ENCODE results near the gene CCDC106.

DNA sequence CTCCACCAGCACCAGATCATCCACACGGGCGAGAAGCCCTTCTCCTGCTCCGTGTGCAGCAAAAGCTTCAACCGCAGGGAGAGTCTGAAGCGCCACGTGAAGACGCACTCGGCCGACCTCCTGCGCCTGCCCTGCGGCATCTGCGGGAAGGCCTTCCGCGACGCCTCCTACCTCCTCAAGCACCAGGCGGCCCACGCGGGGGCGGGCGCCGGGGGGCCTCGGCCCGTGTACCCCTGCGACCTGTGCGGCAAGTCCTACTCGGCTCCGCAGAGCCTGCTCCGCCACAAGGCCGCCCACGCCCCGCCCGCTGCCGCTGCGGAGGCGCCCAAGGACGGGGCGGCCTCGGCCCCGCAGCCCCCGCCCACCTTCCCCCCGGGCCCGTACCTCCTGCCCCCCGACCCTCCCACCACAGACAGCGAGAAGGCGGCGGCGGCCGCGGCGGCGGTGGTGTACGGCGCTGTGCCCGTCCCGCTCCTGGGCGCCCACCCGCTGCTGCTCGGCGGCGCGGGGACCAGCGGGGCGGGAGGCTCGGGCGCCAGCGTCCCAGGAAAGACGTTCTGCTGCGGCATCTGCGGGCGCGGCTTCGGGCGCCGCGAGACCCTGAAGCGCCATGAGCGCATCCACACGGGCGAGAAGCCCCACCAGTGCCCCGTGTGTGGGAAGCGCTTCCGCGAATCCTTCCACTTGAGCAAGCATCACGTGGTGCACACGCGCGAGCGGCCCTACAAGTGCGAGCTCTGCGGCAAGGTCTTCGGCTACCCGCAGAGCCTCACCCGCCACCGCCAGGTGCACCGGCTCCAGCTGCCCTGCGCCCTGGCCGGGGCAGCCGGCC is 33.1 kb upstream of the CCDC106 start:
- TF ChIP-seq FOXJ3 (CRISPR knock-in tag; IDR thresholded peaks at IDR 0.05; ENCODE audit: borderline replicate concordance) (no peak), SP1 (CRISPR knock-in tag; conservative IDR thresholded peaks at IDR 0.05) (no peak), KAT7 (CRISPR knock-in tag; IDR thresholded peaks at IDR 0.05; ENCODE audit: borderline replicate concordance) (no peak), SMAD3 (CRISPR knock-in tag; IDR thresholded peaks at IDR 0.05; ENCODE audit: borderline replicate concordance) (no peak), ATF1 (CRISPR knock-in tag; IDR thresholded peaks at IDR 0.05) (no peak), ZNF317 (CRISPR knock-in tag; IDR thresholded peaks at IDR 0.05; ENCODE audit: borderline replicate concordance, low read depth) (no peak)
- TF ChIP-seq, protein P1, sequence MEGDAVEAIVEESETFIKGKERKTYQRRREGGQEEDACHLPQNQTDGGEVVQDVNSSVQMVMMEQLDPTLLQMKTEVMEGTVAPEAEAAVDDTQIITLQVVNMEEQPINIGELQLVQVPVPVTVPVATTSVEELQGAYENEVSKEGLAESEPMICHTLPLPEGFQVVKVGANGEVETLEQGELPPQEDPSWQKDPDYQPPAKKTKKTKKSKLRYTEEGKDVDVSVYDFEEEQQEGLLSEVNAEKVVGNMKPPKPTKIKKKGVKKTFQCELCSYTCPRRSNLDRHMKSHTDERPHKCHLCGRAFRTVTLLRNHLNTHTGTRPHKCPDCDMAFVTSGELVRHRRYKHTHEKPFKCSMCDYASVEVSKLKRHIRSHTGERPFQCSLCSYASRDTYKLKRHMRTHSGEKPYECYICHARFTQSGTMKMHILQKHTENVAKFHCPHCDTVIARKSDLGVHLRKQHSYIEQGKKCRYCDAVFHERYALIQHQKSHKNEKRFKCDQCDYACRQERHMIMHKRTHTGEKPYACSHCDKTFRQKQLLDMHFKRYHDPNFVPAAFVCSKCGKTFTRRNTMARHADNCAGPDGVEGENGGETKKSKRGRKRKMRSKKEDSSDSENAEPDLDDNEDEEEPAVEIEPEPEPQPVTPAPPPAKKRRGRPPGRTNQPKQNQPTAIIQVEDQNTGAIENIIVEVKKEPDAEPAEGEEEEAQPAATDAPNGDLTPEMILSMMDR (IDR thresholded peaks at IDR 0.05) = no peak
- TF ChIP-seq, protein P2, sequence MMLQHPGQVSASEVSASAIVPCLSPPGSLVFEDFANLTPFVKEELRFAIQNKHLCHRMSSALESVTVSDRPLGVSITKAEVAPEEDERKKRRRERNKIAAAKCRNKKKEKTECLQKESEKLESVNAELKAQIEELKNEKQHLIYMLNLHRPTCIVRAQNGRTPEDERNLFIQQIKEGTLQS (CRISPR knock-in tag; conservative IDR thresholded peaks at IDR 0.05) = no peak
- TF ChIP-seq, protein P3, sequence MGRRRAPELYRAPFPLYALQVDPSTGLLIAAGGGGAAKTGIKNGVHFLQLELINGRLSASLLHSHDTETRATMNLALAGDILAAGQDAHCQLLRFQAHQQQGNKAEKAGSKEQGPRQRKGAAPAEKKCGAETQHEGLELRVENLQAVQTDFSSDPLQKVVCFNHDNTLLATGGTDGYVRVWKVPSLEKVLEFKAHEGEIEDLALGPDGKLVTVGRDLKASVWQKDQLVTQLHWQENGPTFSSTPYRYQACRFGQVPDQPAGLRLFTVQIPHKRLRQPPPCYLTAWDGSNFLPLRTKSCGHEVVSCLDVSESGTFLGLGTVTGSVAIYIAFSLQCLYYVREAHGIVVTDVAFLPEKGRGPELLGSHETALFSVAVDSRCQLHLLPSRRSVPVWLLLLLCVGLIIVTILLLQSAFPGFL (CRISPR knock-in tag; IDR thresholded peaks at IDR 0.05; ENCODE audit: borderline replicate concordance) = no peak

Measured in WTC11 (cell line).